GM18526 (cell line): Measurements from ENCODE around the gene TBC1D3E.
"Not testable (repeated sequence)": the region's sequence is repeated elsewhere in the genome, so short reads cannot be mapped to it uniquely, and the experiment has no call there.

Experiments used
- POLR2A ChIP-seq: IDR thresholded peaks from 3 replicates; pipeline ENCODE4 v1.6.1; 2011; ENCODE audit not compliant: insufficient read length; ENCODE audit errors: extremely low read depth

The TBC1D3E gene

DNA sequence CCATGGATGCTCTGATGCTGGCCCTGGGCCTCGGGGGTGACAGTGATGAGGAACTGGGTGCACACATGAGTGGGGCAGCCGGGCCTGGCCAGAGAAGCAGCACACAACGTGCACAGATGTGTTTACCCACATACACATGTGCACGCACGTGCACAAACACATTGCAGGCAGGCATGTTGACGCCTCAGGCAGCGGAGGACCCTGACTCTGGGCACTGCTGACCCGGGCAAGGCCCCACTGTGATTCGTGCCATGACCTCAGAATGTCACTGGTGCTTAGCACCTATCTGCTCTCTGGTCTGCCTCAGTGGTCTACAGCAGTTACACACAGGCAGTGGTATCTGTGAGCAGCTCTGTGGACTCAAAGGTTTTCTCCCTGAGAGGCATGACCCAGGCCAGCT lies at the start of gene TBC1D3E:
TSS of gene TBC1D3E (plus strand) at position 301 of the 400 bp plus-strand sequence. CDS start 1,545 bp downstream, outside the sequence.
- TF ChIP-seq POLR2A = not testable (repeated sequence)
